Mesendoderm (in vitro differentiated cells): ENCODE data around the gene ZNF205.
"Not testable (repeated sequence)": the region's sequence is repeated elsewhere in the genome, so short reads cannot be mapped to it uniquely, and the experiment has no call there.

Experiments used
- DNase-seq: peaks from one replicate; pipeline ENCODE4 v3.0.0; 2013
- H2AK5ac ChIP-seq: 2 replicates; pipeline ENCODE4 v1.6.1; 2013; ENCODE audit warnings: low read length, inconsistent platforms
- H2BK120ac ChIP-seq: 2 replicates; pipeline ENCODE4 v1.6.1; 2013; ENCODE audit warnings: low read depth, mild to moderate bottlenecking, low read length, moderate library complexity, mixed read lengths
- H2BK15ac ChIP-seq: replicated peaks from 2 replicates; pipeline ENCODE4 v1.6.1; 2013; ENCODE audit warnings: low read depth, mild to moderate bottlenecking, moderate library complexity
- H2BK5ac ChIP-seq: 2 replicates; pipeline ENCODE4 v1.6.1; 2013; ENCODE audit warnings: low read length, inconsistent platforms
- H3K18ac ChIP-seq: 2 replicates; pipeline ENCODE4 v1.6.1; 2013; ENCODE audit warnings: mild to moderate bottlenecking, low read length, mixed read lengths
- H3K23ac ChIP-seq: one replicate; pipeline ENCODE4 v1.6.1; 2013; ENCODE audit warnings: low read length
- H3K27ac ChIP-seq: 2 replicates; pipeline ENCODE4 v1.5.1; 2013; ENCODE audit warnings: low read depth, mild to moderate bottlenecking, inconsistent platforms, low read length, moderate library complexity
- H3K27me3 ChIP-seq: 2 replicates; pipeline ENCODE4 v1.6.1; 2013; ENCODE audit warnings: low read length, control low read depth, mild to moderate bottlenecking, inconsistent platforms; ENCODE audit not compliant: insufficient read depth, poor library complexity
- H3K36me3 ChIP-seq: 2 replicates; pipeline ENCODE4 v1.6.1; 2013; ENCODE audit warnings: low read length, inconsistent platforms; ENCODE audit not compliant: control insufficient read depth, insufficient read depth
- H3K4ac ChIP-seq: one replicate; pipeline ENCODE4 v1.6.1; 2013; ENCODE audit warnings: low read depth, mild to moderate bottlenecking, low read length, moderate library complexity
- H3K4me1 ChIP-seq: 2 replicates; pipeline ENCODE4 v1.6.1; 2013; ENCODE audit warnings: low read depth, low read length, inconsistent platforms; ENCODE audit not compliant: control insufficient read depth
- H3K4me2 ChIP-seq: 2 replicates; pipeline ENCODE4 v1.6.1; 2013; ENCODE audit warnings: low read length
- H3K4me3 ChIP-seq: 2 replicates; pipeline ENCODE4 v1.5.1; 2013; ENCODE audit warnings: mild to moderate bottlenecking, low read length
- H3K56ac ChIP-seq: one replicate; pipeline ENCODE4 v1.6.1; 2013; ENCODE audit warnings: low read length
- H3K79me1 ChIP-seq: 2 replicates; pipeline ENCODE4 v1.6.1; 2013; ENCODE audit warnings: low read length, inconsistent platforms
- H3K79me2 ChIP-seq: 2 replicates; pipeline ENCODE4 v1.6.1; 2013; ENCODE audit warnings: mild to moderate bottlenecking, low read length; ENCODE audit not compliant: control insufficient read depth, insufficient read depth
- H3K9ac ChIP-seq: 2 replicates; pipeline ENCODE4 v1.6.1; 2013; ENCODE audit warnings: low read length, inconsistent platforms
- H4K5ac ChIP-seq: one replicate; pipeline ENCODE4 v1.6.1; 2013; ENCODE audit warnings: low read length
- H4K8ac ChIP-seq: one replicate; pipeline ENCODE4 v1.6.1; 2013; ENCODE audit warnings: low read depth, mild to moderate bottlenecking, control low read depth, low read length, moderate library complexity
- WGBS: extraction: QIAGEN DNeasy Blood & Tissue Kit; methylation state at CpG from one replicate; pipeline ENCODE4 v1.1.7; 2013; ENCODE audit warnings: low lambda C conversion rate, missing lambda C conversion rate; ENCODE audit not compliant: insufficient coverage; ENCODE audit errors: extremely low coverage; 5-methylcytosine and 5-hydroxymethylcytosine counted together

ZNF205 gene

DNA sequence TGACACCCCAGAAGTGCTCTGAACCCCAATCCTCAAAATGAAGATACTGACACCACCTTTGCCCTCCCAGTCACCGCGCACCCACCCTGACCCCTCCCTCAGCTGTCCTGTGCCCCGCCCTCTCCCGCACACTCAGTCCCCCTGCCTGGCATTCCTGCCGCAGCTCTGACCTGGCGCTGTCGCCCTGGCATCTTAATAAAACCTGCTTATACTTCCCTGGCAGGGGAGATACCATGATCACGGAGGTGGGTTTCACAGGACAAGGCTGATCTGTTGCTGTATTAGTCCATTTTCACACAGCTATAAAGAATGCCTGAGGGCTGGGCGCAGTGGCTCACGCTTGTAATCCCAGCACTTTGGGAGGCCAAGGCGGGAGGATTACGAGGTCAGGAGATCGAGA, 30.4 kb upstream of the ZNF205 start:
- not testable (repeated sequence) for H3K4me2 ChIP-seq, H3K9ac ChIP-seq, H3K23ac ChIP-seq, H3K36me3 ChIP-seq, H3K4ac ChIP-seq, H2AK5ac ChIP-seq, H3K4me1 ChIP-seq, H3K18ac ChIP-seq, H3K27ac ChIP-seq, DNase-seq, H3K79me2 ChIP-seq, H2BK5ac ChIP-seq, H3K4me3 ChIP-seq, H3K56ac ChIP-seq, H3K27me3 ChIP-seq, H4K5ac ChIP-seq, H4K8ac ChIP-seq, H2BK15ac ChIP-seq, H2BK120ac ChIP-seq, H3K79me1 ChIP-seq
- no CpG with 5 or more reads among the region's 13 CpGs for WGBS

- DNase-seq, H3K23ac ChIP-seq, H4K8ac ChIP-seq, H4K5ac ChIP-seq, H2BK120ac ChIP-seq, H2BK5ac ChIP-seq, H3K18ac ChIP-seq, H3K36me3 ChIP-seq, H3K4ac ChIP-seq, H2BK15ac ChIP-seq, H3K27me3 ChIP-seq, H2AK5ac ChIP-seq, H3K27ac ChIP-seq, H3K9ac ChIP-seq, H3K79me1 ChIP-seq, H3K4me2 ChIP-seq, H3K4me1 ChIP-seq, H3K56ac ChIP-seq, H3K4me3 ChIP-seq, H3K79me2 ChIP-seq: not testable (repeated sequence)
- no CpG with 5 or more reads among the region's 8 CpGs for WGBS
Measured at GRCh38 chr16:3083408-3083807, 29.0 kb upstream of the ZNF205 start.

GRCh38 chr16:3084491-3084890, 27.9 kb upstream of the ZNF205 start:
- Histone ChIP-seq H3K27me3 (no peaks in the 10 kb centered on the region), H2AK5ac (no peak overlapping the region), H3K4me2 (no peak overlapping the region), H3K9ac (no peak overlapping the region), H3K56ac (no peak overlapping the region), H2BK5ac (no peak overlapping the region), H2BK120ac (no peak overlapping the region), H3K27ac (no peak overlapping the region), H4K5ac (no peak overlapping the region), H3K18ac (no peak overlapping the region), H3K23ac (no peak overlapping the region), H3K36me3 (peaks cover 7% of the 10 kb centered on the region), H2BK15ac (no peak overlapping the region), H3K4me3 (no peak overlapping the region), H3K79me1 (no peaks in the 10 kb centered on the region), H3K4me1 (no peaks in the 10 kb centered on the region), H3K79me2 (no peaks in the 10 kb centered on the region), H4K8ac (no peak overlapping the region), H3K4ac (no peak overlapping the region)
- no peak for DNase-seq
- WGBS = no CpG with 5 or more reads among the region's 1 CpG

GRCh38 chr16:3084969-3085670, 27.3 kb upstream of the ZNF205 start:
- Histone ChIP-seq H3K27me3 (no peaks in the 10 kb centered on the region), H3K56ac (no peak overlapping the region), H4K5ac (no peak overlapping the region), H3K23ac (no peak overlapping the region), H3K18ac (no peak overlapping the region), H2AK5ac (no peak overlapping the region), H3K79me1 (no peaks in the 10 kb centered on the region), H2BK15ac (no peak overlapping the region), H3K4ac (no peak overlapping the region), H3K4me1 (no peaks in the 10 kb centered on the region), H3K9ac (no peak overlapping the region), H3K79me2 (no peaks in the 10 kb centered on the region), H3K4me2 (no peak overlapping the region), H2BK120ac (no peak overlapping the region), H4K8ac (no peak overlapping the region), H3K27ac (no peak overlapping the region), H3K4me3 (no peak overlapping the region), H3K36me3 (peaks cover 12% of the 10 kb centered on the region), H2BK5ac (no peak overlapping the region)
- no peak for DNase-seq
- no CpG with 5 or more reads among the region's 7 CpGs for WGBS

DNA sequence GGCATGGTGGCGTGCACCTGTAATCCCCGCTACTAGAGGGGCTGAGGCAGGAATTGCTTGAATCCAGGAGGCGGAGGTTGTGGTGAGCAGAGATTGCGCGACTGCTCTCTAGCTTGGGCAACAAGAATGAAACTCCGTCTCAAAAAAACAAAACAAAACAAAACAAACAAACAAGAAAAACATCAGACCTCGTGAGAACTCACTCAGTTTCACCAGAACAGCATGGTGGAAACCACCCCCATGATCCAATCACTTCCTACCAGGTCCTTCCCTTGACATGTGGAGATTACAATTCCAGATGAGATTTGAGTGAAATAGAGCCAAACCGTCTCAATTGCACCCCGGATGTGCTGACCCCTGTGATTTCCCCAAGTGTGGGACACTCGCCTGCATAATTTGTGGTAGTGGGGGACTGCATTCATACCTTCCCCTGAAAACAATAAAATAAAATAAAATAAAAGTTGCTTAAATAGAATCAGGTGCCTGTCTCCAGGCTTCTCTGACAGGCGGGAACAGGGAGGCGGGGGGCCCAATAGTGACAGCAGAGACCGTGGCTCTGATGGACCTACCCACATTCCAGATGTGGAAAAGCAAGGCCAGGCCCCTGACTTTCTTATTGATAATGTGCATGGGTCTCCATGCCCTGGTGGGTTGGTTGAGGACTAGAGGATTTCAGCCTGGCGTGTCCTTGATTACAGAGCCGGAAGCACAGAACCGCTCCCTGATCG, 26.4 kb upstream of the ZNF205 start:
- H2BK15ac ChIP-seq = no peak overlapping the region
- no peak overlapping the region for H2AK5ac ChIP-seq
- H3K4me1 ChIP-seq = no peaks in the 10 kb centered on the region
- H3K36me3 ChIP-seq = peaks cover 13% of the 10 kb centered on the region
- H2BK5ac ChIP-seq = no peak overlapping the region
- no peak overlapping the region for H3K18ac ChIP-seq
- H3K4ac ChIP-seq = no peak overlapping the region
- no CpG with 5 or more reads among the region's 17 CpGs for WGBS
- H3K4me3 ChIP-seq = no peak overlapping the region
- no peaks in the 10 kb centered on the region for H3K27me3 ChIP-seq
- H3K79me1 ChIP-seq = no peaks in the 10 kb centered on the region
- H2BK120ac ChIP-seq = no peak overlapping the region
- H4K8ac ChIP-seq = no peak overlapping the region
- no peak for DNase-seq
- no peak overlapping the region for H3K56ac ChIP-seq
- H3K23ac ChIP-seq = no peak overlapping the region
- H3K9ac ChIP-seq = no peak overlapping the region
- no peaks in the 10 kb centered on the region for H3K79me2 ChIP-seq
- H3K27ac ChIP-seq = no peak overlapping the region
- H4K5ac ChIP-seq = no peak overlapping the region
- H3K4me2 ChIP-seq = no peak overlapping the region
